HCT116 (cell line): Measurements from ENCODE around the gene MCRIP1. TPM values are rescaled to one million over a fixed set of nuclear protein-coding genes. Genes with fewer than 3 reads are reported as not detected.

ENCODE experiments used
- ATAC-seq: fragments of 200-7000 bp; cut with Tn5 transposase; 2 replicates; pipeline ENCODE4 v1.9.1; 2020; ENCODE audit warnings: mild to moderate bottlenecking, moderate library complexity
- BruUV-seq: library from RNA; stranded (reverse); fragments of 400-500 nt; replicated peaks from 2 replicates; lab custom pipeline; 2021; lab: Mats Ljungman, UMichigan
- CTCF ChIA-PET: fragments of 300-600 bp; sonication (Branson Sonifier 250); formaldehyde crosslinking; loops from one replicate; lab custom pipeline; 2021; ENCODE audit warnings: antibody characterized with exemption; lab: Charles Lee
- POLR2A ChIA-PET: fragments of 300-600, 350-600 bp; sonication (Branson Sonifier 250); formaldehyde crosslinking; loops from one replicate; lab custom pipeline; 2021; ENCODE audit warnings: antibody characterized with exemption; lab: Charles Lee
- RAD21 ChIA-PET, 2 experiments: fragments of 300-600 bp; sonication (Branson Sonifier 250); formaldehyde crosslinking; loops; one replicate each; lab custom pipeline; 2023; ENCODE audit warnings: low total read pairs in 2 of 2; ENCODE audit not compliant: uncharacterized antibody in 2 of 2, unreplicated experiment in 2 of 2, low non-redundant PET in 1 of 2; lab: Charles Lee
- DNase-seq: peaks from one replicate; pipeline ENCODE4 v3.0.0-alpha.2; 2010; ENCODE audit warnings: low read depth, low spot score
- H2AFZ ChIP-seq: fragments of 200-600 bp; shearing (Covaris generic), sonication (generic); 2 replicates; pipeline ENCODE4 v1.6.1; 2017; ENCODE audit warnings: low read depth, mixed run types, mixed read lengths, antibody characterized with exemption, low read length; ENCODE audit not compliant: poor library complexity, severe bottlenecking
- H3K27ac ChIP-seq: 2 replicates; pipeline ENCODE4 v1.5.1; 2012; ENCODE audit warnings: low read depth, low read length
- H3K27me3 ChIP-seq: fragments of 200-600 bp; sonication (generic); 2 replicates; pipeline ENCODE4 v1.6.1; 2016; ENCODE audit warnings: mixed run types, low read length, mixed read lengths; ENCODE audit not compliant: insufficient read depth
- H3K36me3 ChIP-seq, 2 experiments: fragments of 200-500 bp in 1 of 2; fragments of 200-600 bp in 1 of 2; sonication (Bioruptor generic) in 1 of 2; sonication (generic) in 1 of 2; 2 replicates each; pipeline versions ENCODE4 v1.5.1 to v1.6.1; 2014 to 2016; ENCODE audit warnings: low read length in 2 of 2, inconsistent platforms in 1 of 2, mixed read lengths in 1 of 2, mixed run types in 1 of 2; ENCODE audit not compliant: insufficient read depth in 2 of 2, control insufficient read depth in 1 of 2
- H3K4me1 ChIP-seq, 2 experiments: fragments of 200-600 bp in 1 of 2; sonication (generic) in 1 of 2; 2 replicates each; pipeline versions ENCODE4 v1.5.1 to v1.6.1; 2012 to 2017; ENCODE audit warnings: low read length in 2 of 2, inconsistent platforms in 1 of 2, mild to moderate bottlenecking in 1 of 2, mixed read lengths in 1 of 2, mixed run types in 1 of 2, moderate library complexity in 1 of 2; ENCODE audit not compliant: insufficient read depth in 2 of 2, control insufficient read depth in 1 of 2
- H3K4me2 ChIP-seq: fragments of 200-600 bp; sonication (generic); 2 replicates; pipeline ENCODE4 v1.6.1; 2017; ENCODE audit warnings: mixed run types, low read length, mixed read lengths
- H3K4me3 ChIP-seq, 2 experiments: fragments of 200-600 bp in 1 of 2; sonication (generic) in 1 of 2; replicated peaks in 1 of 2; 2 replicates each; pipeline ENCODE4 v1.5.1; 2011 to 2016; ENCODE audit warnings: low read length in 2 of 2, control low read depth in 1 of 2, low read depth in 1 of 2, mild to moderate bottlenecking in 1 of 2, mixed read lengths in 1 of 2, mixed run types in 1 of 2
- H3K79me2 ChIP-seq: fragments of 200-600 bp; sonication (generic); 2 replicates; pipeline ENCODE4 v1.6.1; 2017; ENCODE audit warnings: mild to moderate bottlenecking, mixed run types, low read length, moderate library complexity, mixed read lengths; ENCODE audit not compliant: insufficient read depth
- H3K9ac ChIP-seq: fragments of 200-600 bp; sonication (generic); 2 replicates; pipeline ENCODE4 v1.6.1; 2016; ENCODE audit warnings: low read length, mixed read lengths
- H3K9me2 ChIP-seq: fragments of 200-600 bp; sonication (generic), shearing (Covaris generic); 2 replicates; pipeline ENCODE4 v1.6.1; 2017; ENCODE audit warnings: mixed run types, mild to moderate bottlenecking, moderate library complexity; ENCODE audit not compliant: insufficient read depth
- H3K9me3 ChIP-seq, 2 experiments: fragments of 200-500 bp in 1 of 2; fragments of 200-600 bp in 1 of 2; sonication (Bioruptor generic) in 1 of 2; sonication (generic) in 1 of 2; 2 replicates each; pipeline ENCODE4 v1.6.1; 2014 to 2017; ENCODE audit warnings: low read length in 2 of 2, mixed read lengths in 2 of 2, inconsistent platforms in 1 of 2, low read depth in 1 of 2, mild to moderate bottlenecking in 1 of 2, mixed run types in 1 of 2, moderate library complexity in 1 of 2; ENCODE audit not compliant: control insufficient read depth in 1 of 2, insufficient read depth in 1 of 2
- H4K20me1 ChIP-seq: fragments of 200-600 bp; sonication (generic), shearing (Covaris generic); 2 replicates; pipeline ENCODE4 v1.6.1; 2017; ENCODE audit warnings: mixed run types, mild to moderate bottlenecking, moderate library complexity; ENCODE audit not compliant: insufficient read depth
- CEBPB ChIP-seq: IDR thresholded peaks from 2 replicates; pipeline ENCODE4 v1.6.1; 2012; ENCODE audit warnings: low read depth
- ELF1 ChIP-seq: IDR thresholded peaks from 2 replicates; pipeline ENCODE4 v1.6.1; 2012; ENCODE audit warnings: low read depth, borderline replicate concordance
- EZH2 ChIP-seq: fragments of 200-600 bp; sonication (generic); IDR thresholded peaks from 2 replicates; pipeline ENCODE4 v1.6.1; 2017; ENCODE audit warnings: antibody characterized with exemption, mixed run types
- JUND ChIP-seq: IDR thresholded peaks from 2 replicates; pipeline ENCODE4 v1.6.1; 2012
- POLR2AphosphoS5 ChIP-seq: IDR thresholded peaks from 2 replicates; pipeline ENCODE4 v1.6.1; 2011; ENCODE audit warnings: mild to moderate bottlenecking, low read depth, low read length, moderate library complexity
- RAD21 ChIP-seq: IDR thresholded peaks from 2 replicates; pipeline ENCODE4 v1.6.1; 2012; ENCODE audit warnings: low read depth, mild to moderate bottlenecking
- SIN3A ChIP-seq: IDR thresholded peaks from 2 replicates; pipeline ENCODE4 v1.6.1; 2012; ENCODE audit warnings: low read depth
- SRF ChIP-seq: IDR thresholded peaks from 2 replicates; pipeline ENCODE4 v1.6.1; 2012; ENCODE audit warnings: low read depth
- TCF7L2 ChIP-seq: IDR thresholded peaks from 2 replicates; pipeline ENCODE4 v1.7.0; 2011; ENCODE audit warnings: borderline replicate concordance, inconsistent platforms; ENCODE audit not compliant: insufficient read depth, insufficient read length; ENCODE audit errors: extremely low read depth
- YY1 ChIP-seq: IDR thresholded peaks from 2 replicates; pipeline ENCODE4 v1.6.1; 2011; ENCODE audit warnings: low read length, low read depth, moderate library complexity, mild to moderate bottlenecking; ENCODE audit not compliant: insufficient replicate concordance; ENCODE audit errors: extremely low read depth
- intact Hi-C: fragments of 100-400 bp; cut with micrococcal nuclease; formaldehyde crosslinking; loops from 2 replicates; pipeline ENCODE4 v1.10.0; 2022
- total RNA-seq: library from RNA; stranded (reverse); gene quantifications from one replicate; pipeline ENCODE4 v1.2.1, GENCODE V29; 2021; ENCODE audit not compliant: unreplicated experiment
- TF ChIP-seq, protein P1 (sequence below): IDR thresholded peaks from 2 replicates; pipeline ENCODE4 v1.6.1; 2012; ENCODE audit warnings: low read depth
- TF ChIP-seq, protein P2 (sequence below): IDR thresholded peaks from 2 replicates; pipeline ENCODE4 v1.6.1; 2012
- TF ChIP-seq, protein P3 (sequence below): IDR thresholded peaks from 2 replicates; pipeline ENCODE4 v1.6.1; 2012

MCRIP1 gene
- total RNA-seq, 1 experiment from 2014 or later = 59.2 TPM

DNA sequence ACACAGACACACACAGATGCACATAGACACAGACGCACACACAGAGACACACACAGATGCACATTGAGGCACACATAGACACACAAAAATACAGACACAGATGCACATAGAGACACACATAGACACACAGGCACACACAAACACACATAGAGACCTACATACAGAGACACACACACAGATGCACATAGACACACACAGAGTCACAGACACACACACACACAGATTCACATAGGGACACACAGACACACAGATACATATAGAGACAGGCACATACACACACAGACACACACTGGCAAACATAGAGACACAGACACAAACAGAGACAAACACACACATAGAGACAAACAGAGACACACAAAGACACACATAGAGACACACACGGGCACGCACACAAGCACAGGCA, 39.0 kb downstream of the MCRIP1 start:
- H3K36me3 ChIP-seq = no peaks in the 10 kb centered on the region
- ChIA-PET RAD21 (no interaction called here), POLR2A (no interaction called here), CTCF (interaction anchor here (1.0 to 1.3 kb wide), 2 partner anchors 28 to 31 kb away, joined by 3 to 4 read pairs; no protein-coding TSS in a partner anchor)
- no peak for TF ChIP-seq CEBPB
- TF ChIP-seq ELF1 = no peak
- TF ChIP-seq, protein P1, sequence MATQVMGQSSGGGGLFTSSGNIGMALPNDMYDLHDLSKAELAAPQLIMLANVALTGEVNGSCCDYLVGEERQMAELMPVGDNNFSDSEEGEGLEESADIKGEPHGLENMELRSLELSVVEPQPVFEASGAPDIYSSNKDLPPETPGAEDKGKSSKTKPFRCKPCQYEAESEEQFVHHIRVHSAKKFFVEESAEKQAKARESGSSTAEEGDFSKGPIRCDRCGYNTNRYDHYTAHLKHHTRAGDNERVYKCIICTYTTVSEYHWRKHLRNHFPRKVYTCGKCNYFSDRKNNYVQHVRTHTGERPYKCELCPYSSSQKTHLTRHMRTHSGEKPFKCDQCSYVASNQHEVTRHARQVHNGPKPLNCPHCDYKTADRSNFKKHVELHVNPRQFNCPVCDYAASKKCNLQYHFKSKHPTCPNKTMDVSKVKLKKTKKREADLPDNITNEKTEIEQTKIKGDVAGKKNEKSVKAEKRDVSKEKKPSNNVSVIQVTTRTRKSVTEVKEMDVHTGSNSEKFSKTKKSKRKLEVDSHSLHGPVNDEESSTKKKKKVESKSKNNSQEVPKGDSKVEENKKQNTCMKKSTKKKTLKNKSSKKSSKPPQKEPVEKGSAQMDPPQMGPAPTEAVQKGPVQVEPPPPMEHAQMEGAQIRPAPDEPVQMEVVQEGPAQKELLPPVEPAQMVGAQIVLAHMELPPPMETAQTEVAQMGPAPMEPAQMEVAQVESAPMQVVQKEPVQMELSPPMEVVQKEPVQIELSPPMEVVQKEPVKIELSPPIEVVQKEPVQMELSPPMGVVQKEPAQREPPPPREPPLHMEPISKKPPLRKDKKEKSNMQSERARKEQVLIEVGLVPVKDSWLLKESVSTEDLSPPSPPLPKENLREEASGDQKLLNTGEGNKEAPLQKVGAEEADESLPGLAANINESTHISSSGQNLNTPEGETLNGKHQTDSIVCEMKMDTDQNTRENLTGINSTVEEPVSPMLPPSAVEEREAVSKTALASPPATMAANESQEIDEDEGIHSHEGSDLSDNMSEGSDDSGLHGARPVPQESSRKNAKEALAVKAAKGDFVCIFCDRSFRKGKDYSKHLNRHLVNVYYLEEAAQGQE = no peak
- no peak for TF ChIP-seq YY1
- no peak for TF ChIP-seq SIN3A
- no peak for TF ChIP-seq TCF7L2
- no peak for TF ChIP-seq RAD21
- TF ChIP-seq, protein P2, sequence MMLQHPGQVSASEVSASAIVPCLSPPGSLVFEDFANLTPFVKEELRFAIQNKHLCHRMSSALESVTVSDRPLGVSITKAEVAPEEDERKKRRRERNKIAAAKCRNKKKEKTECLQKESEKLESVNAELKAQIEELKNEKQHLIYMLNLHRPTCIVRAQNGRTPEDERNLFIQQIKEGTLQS = no peak
- no peak for TF ChIP-seq POLR2AphosphoS5
- no peak for TF ChIP-seq SRF
- TF ChIP-seq, protein P3, sequence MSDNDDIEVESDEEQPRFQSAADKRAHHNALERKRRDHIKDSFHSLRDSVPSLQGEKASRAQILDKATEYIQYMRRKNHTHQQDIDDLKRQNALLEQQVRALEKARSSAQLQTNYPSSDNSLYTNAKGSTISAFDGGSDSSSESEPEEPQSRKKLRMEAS = no peak
- no peak for TF ChIP-seq EZH2
- no peak for TF ChIP-seq JUND
- peaks cover 0 to 9% of the 10 kb centered on the region in 2 experiments; a peak in 1 of 4 replicates for H3K9me3 ChIP-seq
- no TSS peak for BruUV-seq
- H3K9ac ChIP-seq = no peak overlapping the region
- no peaks in the 10 kb centered on the region for H3K27me3 ChIP-seq
- DNase-seq (no peak), ATAC-seq (no peak; the same call in 1 of the 2 replicates)
- no peaks in the 10 kb centered on the region for H3K79me2 ChIP-seq
- no peaks in the 10 kb centered on the region for H4K20me1 ChIP-seq
- peaks cover 5 to 18% of the 10 kb centered on the region in 2 experiments; a peak in 3 of 4 replicates for H3K4me1 ChIP-seq
- H3K9me2 ChIP-seq = no peaks in the 10 kb centered on the region
- peak overlapping the region; percentile 49 for H2AFZ ChIP-seq
- H3K4me2 ChIP-seq = peak overlapping the region; percentile 38
- intact Hi-C loops = no loop called here
- H3K27ac ChIP-seq = no peak overlapping the region
- H3K4me3 ChIP-seq = no peak overlapping the region
